Transverse colon (tissue), 4 donors: Measurements from ENCODE around the gene CCDC6. TPM values are rescaled to one million over a fixed set of nuclear protein-coding genes. Genes with fewer than 3 reads are reported as not detected.

Experiments
- DNase-seq: peaks from one replicate; pipeline ENCODE4 v3.0.0-alpha.2; 2019
- H3K27ac ChIP-seq, 4 donors: fragments of 200-600 bp; sonication (generic); 2 replicates each; pipeline ENCODE4 v1.5.1; 2016 to 2018; ENCODE audit warnings: inconsistent platforms in 4 of 4
- H3K27me3 ChIP-seq: fragments of 200-600 bp; sonication (generic); 2 replicates; pipeline ENCODE4 v1.5.1; 2017; ENCODE audit warnings: inconsistent platforms
- H3K36me3 ChIP-seq, 4 donors: fragments of 200-600 bp; sonication (generic); 2 replicates each; pipeline ENCODE4 v1.5.1; 2017 to 2019; ENCODE audit warnings: inconsistent platforms in 4 of 4
- H3K4me1 ChIP-seq, 4 donors: fragments of 200-600 bp; sonication (generic); 2 replicates each; pipeline ENCODE4 v1.5.1; 2017 to 2020; ENCODE audit warnings: inconsistent platforms in 4 of 4
- H3K4me3 ChIP-seq, 4 donors: fragments of 200-600 bp; sonication (generic); 1 replicate in 1 of 4; 2 replicates in 3 of 4; pipeline versions ENCODE4 v1.5.1 to v1.6.1; 2017 to 2019; ENCODE audit warnings: inconsistent platforms in 4 of 4
- H3K9me3 ChIP-seq, 2 donors: fragments of 200-600 bp; sonication (generic); 2 replicates each; pipeline ENCODE4 v1.5.1; 2017 to 2019; ENCODE audit warnings: inconsistent platforms in 2 of 2
- EP300 ChIP-seq: sonication (generic); formaldehyde crosslinking; IDR thresholded peaks from one replicate; pipeline ENCODE4 v1.6.1; 2017; ENCODE audit warnings: antibody characterized with exemption, low read depth
- POLR2A ChIP-seq: fragments of 450-650 bp; IDR thresholded peaks from one replicate; pipeline ENCODE4 v1.6.1; 2016; ENCODE audit warnings: antibody characterized with exemption, mild to moderate bottlenecking, moderate library complexity
- POLR2AphosphoS5 ChIP-seq, 3 donors: sonication (generic); formaldehyde crosslinking; IDR thresholded peaks; one replicate each; pipeline ENCODE4 v1.6.1; 2016; ENCODE audit warnings: antibody characterized with exemption in 3 of 3
- WGBS, 2 donors: methylation state at CpG; one replicate each; pipeline ENCODE4 v1.1.5; 2018; ENCODE audit warnings: low coverage in 1 of 2; 5-methylcytosine and 5-hydroxymethylcytosine counted together
- in situ Hi-C, 4 donors: fragments of 200-750 bp; cut with MboI; loops; one replicate each; pipeline versions ENCODE4 v1.15.0 to v1.15.1; 2017; ENCODE audit warnings: low sequenced_read_pairs in 3 of 4, low pct_ligation_motif_present in 1 of 4, low pct_unique_long_range_greater_than_20kb in 1 of 4
- intact Hi-C: fragments of 100-400 bp; cut with DNase I; formaldehyde crosslinking; loops from one replicate; pipeline ENCODE4 v1.15.1; 2023; ENCODE audit warnings: low total_unique reads
- total RNA-seq, 4 donors: library from RNA; depleted of rRNA; stranded (reverse); fragments of >200 nt; gene quantifications; one replicate each; pipeline ENCODE4 v1.1.0, GENCODE V29; 2016
- TF ChIP-seq, protein P1 (sequence below), 5 experiments: fragments of 200-600 bp in 3 of 5; fragments of 450-650 bp in 2 of 5; sonication (generic) in 3 of 5; IDR thresholded peaks; 1 replicate in 2 of 5; 2 replicates in 3 of 5; pipeline ENCODE4 v1.5.1; 2016 to 2017; ENCODE audit warnings: antibody characterized with exemption in 5 of 5, inconsistent platforms in 3 of 5, mild to moderate bottlenecking in 2 of 5, moderate library complexity in 1 of 5

Gene CCDC6
- total RNA-seq, 4 donors from 2014 or later = 26.2 to 56.7 (median 49.5) TPM

DNA sequence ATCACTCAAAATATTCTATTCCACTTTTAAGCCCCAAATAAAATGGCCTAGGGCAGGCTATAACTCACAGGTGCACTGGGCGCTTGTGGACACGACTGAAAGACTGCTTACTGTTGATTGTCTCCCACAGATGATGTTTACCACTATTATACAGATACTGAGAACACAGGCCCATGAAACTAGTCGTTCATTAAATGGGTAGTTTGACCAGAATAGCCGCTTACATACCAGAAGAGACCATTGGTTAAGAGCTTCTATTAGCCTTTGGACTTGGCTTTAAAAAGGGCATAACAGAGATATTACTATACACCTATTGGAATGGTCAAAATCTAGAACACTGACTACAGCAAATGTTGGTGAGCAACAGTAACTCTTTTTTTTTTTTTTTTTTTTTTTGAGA lies 4.3 kb downstream of the CCDC6 start:
- Histone ChIP-seq H3K4me1 (peaks cover 31 to 80% (median 63%) of the 10 kb centered on the region in 4 donors), H3K27ac (peak overlapping the region; percentile 43 to 73 (median 52)), H3K36me3 (no peaks in the 10 kb centered on the region), H3K27me3 (no peaks in the 10 kb centered on the region), H3K9me3 (no peaks in the 10 kb centered on the region), H3K4me3 (no peak overlapping the region)
- whole genome bisulfite sequencing, 2 donors = 75 to 100% methylated on average over 1 to 4 of the region's 4 CpGs
- in situ Hi-C loops (no loop called here), intact Hi-C loops (no loop called here)
- no peak for DNase-seq
- TF ChIP-seq, protein P1, sequence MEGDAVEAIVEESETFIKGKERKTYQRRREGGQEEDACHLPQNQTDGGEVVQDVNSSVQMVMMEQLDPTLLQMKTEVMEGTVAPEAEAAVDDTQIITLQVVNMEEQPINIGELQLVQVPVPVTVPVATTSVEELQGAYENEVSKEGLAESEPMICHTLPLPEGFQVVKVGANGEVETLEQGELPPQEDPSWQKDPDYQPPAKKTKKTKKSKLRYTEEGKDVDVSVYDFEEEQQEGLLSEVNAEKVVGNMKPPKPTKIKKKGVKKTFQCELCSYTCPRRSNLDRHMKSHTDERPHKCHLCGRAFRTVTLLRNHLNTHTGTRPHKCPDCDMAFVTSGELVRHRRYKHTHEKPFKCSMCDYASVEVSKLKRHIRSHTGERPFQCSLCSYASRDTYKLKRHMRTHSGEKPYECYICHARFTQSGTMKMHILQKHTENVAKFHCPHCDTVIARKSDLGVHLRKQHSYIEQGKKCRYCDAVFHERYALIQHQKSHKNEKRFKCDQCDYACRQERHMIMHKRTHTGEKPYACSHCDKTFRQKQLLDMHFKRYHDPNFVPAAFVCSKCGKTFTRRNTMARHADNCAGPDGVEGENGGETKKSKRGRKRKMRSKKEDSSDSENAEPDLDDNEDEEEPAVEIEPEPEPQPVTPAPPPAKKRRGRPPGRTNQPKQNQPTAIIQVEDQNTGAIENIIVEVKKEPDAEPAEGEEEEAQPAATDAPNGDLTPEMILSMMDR (IDR thresholded peaks at IDR 0.05) = no peak
- no peak for TF ChIP-seq POLR2A
- no peak for TF ChIP-seq POLR2AphosphoS5 (IDR thresholded peaks at IDR 0.05)
- no peak for TF ChIP-seq EP300

- Histone ChIP-seq H3K4me1 (peaks cover 31 to 84% (median 66%) of the 10 kb centered on the region in 4 donors), H3K27me3 (no peaks in the 10 kb centered on the region), H3K36me3 (no peaks in the 10 kb centered on the region), H3K9me3 (no peaks in the 10 kb centered on the region), H3K4me3 (no peak overlapping the region), H3K27ac (peak overlapping the region; percentile 43 to 73 (median 52))
- no peak for DNase-seq
- TF ChIP-seq POLR2A = no peak
- TF ChIP-seq EP300 = no peak
- TF ChIP-seq, protein P1 (IDR thresholded peaks at IDR 0.05) = no peak
- no peak for TF ChIP-seq POLR2AphosphoS5 (IDR thresholded peaks at IDR 0.05)
- in situ Hi-C loops (no loop called here), intact Hi-C loops (no loop called here)
- WGBS, 2 donors = 33 to 41% methylated on average over 1 of the region's 1 CpG
Observed at GRCh38 chr10:59901470-59901869, 4.9 kb downstream of the CCDC6 start.

DNA sequence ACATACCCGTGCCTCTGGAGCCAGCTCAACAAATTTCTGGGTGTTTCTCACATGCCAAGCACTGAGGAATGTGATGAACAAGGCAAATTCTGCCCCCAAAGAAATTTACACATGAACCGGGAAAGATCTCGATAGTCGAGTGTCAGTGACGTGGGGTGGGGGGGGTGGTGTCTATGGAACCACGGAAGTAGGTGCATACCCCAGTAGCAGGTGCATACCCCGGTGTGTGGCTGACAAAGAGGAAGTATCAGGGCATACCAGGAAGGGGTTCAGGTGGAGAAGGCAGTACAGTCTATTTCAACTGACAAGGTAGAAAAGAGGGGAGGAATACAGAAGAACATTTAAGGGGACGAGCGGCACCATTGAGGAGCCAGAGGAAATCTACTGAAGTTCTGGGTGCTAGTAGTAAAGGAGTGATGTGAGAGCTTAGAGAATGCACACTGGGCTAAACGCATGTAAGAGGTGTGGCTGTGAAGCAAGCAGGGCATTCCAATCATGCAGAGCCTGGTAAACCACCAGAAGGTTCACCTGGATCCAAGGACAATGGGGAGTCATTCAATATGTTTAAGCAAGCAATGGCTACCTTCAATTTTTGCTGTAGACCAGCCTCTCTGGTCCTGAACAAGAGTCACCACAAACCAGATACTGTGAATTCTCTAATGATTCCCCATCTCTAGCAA lies 6.2 kb downstream of the CCDC6 start:
- TF ChIP-seq POLR2A (no peak), EP300 (no peak), POLR2AphosphoS5 (IDR thresholded peaks at IDR 0.05) (no peak)
- TF ChIP-seq, protein P1 (IDR thresholded peaks at IDR 0.05) = no peak
- Histone ChIP-seq H3K27ac (peak overlapping the region; percentile 4 to 73 (median 52)), H3K4me3 (no peak overlapping the region), H3K4me1 (peaks cover 43 to 97% (median 79%) of the 10 kb centered on the region in 4 donors), H3K27me3 (no peaks in the 10 kb centered on the region), H3K9me3 (no peaks in the 10 kb centered on the region), H3K36me3 (no peaks in the 10 kb centered on the region)
- in situ Hi-C loops = no loop called here
- DNase-seq = no peak
- 63 to 80% methylated on average over 4 to 10 of the region's 10 CpGs for WGBS, 2 donors
- intact Hi-C loops = no loop called here

- WGBS, 2 donors = 62 to 63% methylated on average over 6 of the region's 6 CpGs
- Histone ChIP-seq H3K27ac (peak overlapping the region; percentile 24 to 85 (median 66)), H3K4me3 (no peak overlapping the region), H3K36me3 (no peaks in the 10 kb centered on the region), H3K27me3 (no peaks in the 10 kb centered on the region), H3K9me3 (no peaks in the 10 kb centered on the region), H3K4me1 (peaks cover 41 to 97% (median 81%) of the 10 kb centered on the region in 4 donors)
- TF ChIP-seq, protein P1 (IDR thresholded peaks at IDR 0.05) = no peak
- TF ChIP-seq EP300 (no peak), POLR2AphosphoS5 (IDR thresholded peaks at IDR 0.05) (no peak), POLR2A (no peak)
- intact Hi-C loops = no loop called here
- DNase-seq = no peak
- in situ Hi-C loops = no loop called here
Observed at GRCh38 chr10:59898125-59898835, 8.1 kb downstream of the CCDC6 start.
